Epidermal melanocyte (primary cell): ENCODE data around the gene ARTN.

Experiments
- DNase-seq: peaks from one replicate; pipeline ENCODE4 v3.0.0; 2011; ENCODE audit warnings: low spot score; ENCODE audit not compliant: insufficient read length

Gene ARTN

DNA sequence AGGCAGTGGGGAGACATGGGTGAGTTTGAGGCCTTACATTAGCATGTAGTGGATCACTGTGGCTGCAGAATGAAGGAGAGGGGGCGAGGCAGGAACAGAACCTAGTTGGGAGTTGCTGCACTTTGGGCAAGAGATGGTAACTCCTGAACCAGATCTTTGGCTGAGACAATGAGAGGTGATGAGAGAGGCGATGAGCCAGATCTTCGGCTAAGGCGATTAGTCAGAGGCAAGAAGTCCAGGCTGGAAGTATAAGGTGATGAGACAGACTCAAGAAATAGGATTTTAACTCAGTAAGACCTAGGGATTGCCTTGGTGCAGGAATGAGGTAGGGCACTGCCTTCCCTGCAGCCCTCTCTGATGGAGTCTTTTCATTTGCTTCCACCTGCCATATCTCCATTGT, 9.1 kb upstream of the ARTN start:
- no peak for DNase-seq

DNA sequence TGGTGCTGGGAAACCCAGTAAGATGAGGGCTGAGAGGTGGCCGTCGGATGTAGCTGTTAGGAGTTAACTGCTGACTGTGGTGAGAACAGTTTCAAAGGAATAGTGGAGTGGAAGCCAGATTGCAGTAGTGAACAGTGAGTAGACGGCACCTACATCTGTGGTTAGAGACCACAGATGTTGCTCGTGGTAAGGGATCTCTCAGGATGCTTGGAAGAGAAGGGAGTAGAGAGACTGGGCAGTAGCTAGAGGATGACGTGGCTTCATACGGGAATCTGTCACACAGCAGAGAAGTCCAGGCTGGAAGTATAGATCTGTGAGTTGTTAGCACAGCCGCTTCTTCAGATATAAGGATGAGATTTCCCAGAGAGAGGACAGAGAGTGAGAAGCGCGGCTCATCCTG, 7.8 kb upstream of the ARTN start:
- DNase-seq, result no peak

DNA sequence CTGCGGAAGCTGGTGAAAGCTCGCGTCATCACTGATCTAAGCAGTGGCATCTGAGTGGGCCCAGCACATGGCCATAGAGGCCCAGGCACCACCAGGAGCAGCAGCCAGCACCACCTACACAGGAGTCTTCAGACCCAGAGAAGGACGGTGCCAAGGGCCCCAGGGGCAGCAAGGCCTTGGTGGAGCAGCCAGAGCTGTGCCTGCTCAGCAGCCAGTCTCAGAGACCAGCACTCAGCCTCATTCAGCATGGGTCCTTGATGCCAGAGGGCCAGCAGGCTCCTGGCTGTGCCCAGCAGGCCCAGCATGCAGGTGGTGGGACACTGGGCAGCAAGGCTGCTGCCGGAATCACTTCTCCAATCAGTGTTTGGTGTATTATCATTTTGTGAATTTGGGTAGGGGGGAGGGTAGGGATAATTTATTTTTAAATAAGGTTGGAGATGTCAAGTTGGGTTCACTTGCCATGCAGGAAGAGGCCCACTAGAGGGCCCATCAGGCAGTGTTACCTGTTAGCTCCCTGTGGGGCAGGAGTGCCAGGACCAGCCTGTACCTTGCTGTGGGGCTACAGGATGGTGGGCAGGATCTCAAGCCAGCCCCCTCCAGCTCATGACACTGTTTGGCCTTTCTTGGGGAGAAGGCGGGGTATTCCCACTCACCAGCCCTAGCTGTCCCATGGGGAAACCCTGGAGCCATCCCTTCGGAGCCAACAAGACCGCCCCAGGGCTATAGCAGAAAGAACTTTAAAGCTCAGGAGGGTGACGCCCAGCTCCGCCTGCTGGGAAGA, 3.2 kb upstream of the ARTN start:
- DNase-seq, result no peak

DNA sequence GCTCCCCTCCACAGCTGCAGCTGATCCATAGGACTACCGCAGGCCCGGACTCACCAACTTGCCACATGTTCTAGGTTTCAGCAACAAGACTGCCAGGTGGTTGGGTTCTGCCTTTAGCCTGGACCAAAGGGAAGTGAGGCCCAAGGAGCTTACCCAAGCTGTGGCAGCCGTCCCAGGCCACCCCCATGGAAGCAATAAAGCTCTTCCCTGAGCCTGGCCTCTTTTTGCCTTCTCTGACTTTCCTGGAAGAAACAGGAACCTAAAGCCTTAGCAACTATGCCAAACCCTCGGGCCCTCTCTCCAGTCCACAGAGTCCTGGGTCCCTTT, 2.7 kb upstream of the ARTN start:
- no peak for DNase-seq

DNA sequence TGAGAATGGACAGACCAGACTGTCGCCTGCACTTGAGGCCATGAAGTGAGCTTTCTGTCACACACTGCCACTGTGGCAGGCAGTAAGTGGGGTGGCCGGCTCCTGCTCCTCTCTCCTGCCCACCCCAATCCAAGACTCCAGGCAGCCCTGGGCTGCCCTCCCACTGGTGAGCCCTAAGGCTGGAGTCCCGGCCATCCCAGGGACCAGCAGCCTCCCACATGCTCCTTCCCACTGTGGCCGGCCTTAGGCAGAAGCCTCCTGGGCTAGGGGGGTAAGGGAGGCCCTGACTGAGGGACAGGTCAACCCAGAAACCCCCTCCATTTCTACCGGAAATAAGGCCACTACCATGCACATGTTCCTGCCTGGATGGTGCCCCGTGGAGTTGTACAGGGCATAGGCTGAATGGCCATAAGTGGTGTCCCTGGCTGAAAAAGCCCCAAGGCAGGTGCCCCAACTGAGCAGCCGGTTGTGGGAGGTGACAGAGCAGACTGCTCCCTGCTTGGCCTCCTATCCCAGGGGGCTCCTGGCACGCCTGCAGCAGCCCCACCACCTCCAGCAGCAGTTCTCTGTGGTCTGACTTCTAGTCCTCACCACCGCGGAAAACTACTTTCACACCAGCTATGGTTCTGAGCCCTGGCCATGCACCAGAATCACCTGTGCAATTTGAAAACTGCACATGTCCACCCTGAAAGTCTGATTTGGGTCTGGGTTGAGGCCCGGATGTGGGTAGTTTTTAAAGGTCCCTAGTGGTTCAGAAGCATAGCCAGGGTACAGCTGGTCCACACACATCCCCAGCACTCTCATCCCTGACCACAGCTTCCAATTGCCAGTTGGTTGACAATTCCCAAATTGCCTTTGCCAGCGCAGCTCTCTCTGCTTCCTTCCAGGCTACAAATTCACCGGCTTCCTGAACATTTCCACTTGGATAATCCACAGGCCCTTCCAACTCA, 1.6 kb upstream of the ARTN start:
- no peak for DNase-seq

DNA sequence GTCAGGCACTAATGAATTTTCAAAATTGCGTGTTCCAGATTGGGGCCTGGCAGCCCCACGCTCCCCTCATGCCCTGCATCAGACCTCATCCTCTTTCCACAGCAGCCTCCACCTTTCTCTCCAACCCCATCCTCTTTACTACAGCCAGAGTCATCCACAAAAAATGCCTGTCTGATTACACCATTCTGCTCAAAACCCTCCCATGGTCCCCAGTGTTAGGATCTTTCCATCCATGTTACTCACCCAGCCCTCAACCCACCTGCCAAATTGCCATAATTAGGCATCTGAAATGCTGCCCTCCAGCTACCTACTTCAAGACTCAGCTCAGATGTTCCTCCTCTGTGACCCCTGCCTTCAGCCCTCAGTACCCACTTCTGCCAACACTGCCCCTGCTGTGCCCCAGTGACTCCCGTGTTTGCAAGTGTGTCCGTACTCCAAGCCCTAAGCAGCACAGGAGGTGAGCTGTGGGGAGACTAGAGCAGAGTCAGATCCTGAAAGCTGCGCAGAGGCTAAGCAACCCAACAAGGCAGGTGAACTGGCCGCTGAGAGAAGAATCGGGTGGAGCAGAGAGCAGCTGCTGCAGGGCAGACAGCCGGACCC, 715 bp upstream of the ARTN start:
- no peak for DNase-seq

DNA sequence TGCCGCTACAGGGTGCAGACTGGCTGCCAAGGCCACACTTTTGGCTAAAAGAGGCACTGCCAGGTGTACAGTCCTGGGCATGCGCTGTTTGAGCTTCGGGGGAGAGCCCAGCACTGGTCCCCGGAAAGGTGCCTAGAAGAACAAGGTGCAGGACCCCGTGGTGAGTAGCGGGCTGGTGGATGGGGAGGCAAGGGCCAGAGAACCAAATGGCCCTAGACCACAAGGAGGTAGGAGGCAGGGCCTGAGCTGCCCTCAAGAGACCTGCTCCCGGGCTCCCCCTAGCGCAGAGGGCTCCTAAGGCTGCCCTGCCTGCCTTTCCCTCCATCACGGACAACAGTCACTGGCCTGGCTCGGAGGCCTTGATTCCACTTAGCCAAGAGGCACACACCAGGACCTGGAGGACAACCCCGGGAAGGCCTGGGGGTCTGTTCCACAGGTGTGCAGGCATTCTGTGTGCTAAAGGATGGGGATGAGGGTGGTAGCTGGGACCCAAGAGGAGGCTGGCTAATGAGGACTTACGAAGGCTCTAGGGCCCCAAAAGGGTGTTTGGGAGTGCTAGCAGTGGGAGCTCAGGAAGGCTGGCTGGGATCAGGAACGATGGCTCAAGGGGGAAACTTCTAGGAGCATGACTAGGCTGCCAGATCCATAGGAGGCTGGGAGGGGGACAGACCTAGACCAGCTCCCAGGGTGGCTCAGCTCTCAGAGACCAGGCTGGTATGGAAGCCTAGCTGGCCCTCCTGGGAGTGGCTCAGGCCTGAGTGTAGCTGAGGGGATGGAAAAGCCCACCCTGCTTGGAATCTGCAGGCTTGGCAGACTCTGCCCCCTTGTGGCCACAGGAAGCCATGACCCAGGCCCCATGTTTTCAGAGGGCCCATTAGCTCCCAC, 742 bp downstream of the ARTN start:
- DNase-seq, result peak; percentile 91

DNA sequence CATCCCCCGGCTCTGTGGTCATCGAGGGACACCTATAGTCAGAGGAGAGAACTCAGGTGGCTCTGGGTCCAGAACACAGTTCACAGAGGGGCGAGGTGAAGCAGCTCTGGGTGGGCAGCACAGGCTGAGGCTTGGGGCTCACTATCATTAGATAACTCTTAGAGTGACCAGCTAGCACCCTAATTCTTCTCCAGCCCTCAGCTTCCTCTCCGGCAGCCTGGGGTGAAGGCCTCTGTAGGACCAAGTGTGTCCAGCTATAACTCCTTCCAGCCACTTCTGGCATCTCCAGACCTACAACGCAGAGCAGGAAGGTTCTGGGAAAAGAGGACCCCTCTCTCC, 1.4 kb downstream of the ARTN start:
- no peak for DNase-seq

DNA sequence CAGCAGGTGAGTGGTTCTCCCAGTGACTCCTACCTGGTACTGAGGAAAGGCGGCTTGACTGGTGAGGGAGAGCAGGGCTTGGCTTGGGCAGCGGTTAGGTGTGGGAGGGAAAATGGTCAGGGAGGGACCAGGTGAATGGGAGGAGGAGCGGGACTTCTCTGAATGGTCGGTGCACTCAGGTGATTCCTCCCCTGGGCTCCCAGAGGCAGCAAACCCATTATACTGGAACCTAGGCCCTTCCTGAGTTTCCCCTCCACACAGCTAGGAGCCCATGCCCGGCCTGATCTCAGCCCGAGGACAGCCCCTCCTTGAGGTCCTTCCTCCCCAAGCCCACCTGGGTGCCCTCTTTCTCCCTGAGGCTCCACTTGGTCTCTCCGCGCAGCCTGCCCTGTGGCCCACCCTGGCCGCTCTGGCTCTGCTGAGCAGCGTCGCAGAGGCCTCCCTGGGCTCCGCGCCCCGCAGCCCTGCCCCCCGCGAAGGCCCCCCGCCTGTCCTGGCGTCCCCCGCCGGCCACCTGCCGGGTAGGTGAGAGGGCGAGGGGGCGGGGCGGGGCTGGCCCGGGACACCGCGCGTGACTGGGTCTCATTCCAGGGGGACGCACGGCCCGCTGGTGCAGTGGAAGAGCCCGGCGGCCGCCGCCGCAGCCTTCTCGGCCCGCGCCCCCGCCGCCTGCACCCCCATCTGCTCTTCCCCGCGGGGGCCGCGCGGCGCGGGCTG, 2.3 kb downstream of the ARTN start:
- no peak for DNase-seq

DNA sequence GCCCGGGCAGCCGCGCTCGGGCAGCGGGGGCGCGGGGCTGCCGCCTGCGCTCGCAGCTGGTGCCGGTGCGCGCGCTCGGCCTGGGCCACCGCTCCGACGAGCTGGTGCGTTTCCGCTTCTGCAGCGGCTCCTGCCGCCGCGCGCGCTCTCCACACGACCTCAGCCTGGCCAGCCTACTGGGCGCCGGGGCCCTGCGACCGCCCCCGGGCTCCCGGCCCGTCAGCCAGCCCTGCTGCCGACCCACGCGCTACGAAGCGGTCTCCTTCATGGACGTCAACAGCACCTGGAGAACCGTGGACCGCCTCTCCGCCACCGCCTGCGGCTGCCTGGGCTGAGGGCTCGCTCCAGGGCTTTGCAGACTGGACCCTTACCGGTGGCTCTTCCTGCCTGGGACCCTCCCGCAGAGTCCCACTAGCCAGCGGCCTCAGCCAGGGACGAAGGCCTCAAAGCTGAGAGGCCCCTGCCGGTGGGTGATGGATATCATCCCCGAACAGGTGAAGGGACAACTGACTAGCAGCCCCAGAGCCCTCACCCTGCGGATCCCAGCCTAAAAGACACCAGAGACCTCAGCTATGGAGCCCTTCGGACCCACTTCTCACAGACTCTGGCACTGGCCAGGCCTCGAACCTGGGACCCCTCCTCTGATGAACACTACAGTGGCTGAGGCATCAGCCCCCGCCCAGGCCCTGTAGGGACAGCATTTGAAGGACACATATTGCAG, 3.0 kb downstream of the ARTN start:
- DNase-seq, result no peak

DNA sequence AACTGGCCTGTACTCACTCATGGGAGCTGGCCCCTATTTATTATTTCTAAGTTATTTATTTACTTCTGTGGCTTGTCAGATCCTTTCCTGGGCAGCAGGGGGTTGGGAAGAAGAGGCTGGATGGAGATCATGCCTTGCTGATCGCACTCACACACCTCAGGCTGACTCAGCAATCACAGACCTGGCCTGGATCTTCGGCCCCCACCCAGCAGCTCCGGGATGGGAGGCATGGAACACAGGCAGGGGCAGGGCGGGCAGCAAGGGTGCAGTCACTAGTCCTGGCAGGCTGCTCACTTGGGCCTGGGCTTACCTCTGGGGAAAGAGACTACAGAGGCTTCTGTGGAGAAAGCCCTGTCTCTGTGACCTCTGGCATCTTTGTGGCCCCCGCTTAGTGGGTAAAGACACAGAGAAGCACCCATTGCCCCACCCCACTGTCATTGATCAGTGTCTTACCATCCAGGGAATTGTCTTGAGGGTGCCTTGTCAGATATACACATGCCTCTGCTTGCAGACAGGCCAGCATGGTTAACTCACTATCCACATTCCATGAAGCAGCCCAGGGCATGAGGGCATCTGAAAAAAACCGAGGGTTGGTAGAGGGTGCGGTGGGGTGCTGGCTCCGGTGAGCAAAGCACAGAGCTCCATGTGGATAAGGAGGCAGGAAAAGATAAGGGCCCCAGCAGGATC, 3.7 kb downstream of the ARTN start:
- DNase-seq, result no peak

DNA sequence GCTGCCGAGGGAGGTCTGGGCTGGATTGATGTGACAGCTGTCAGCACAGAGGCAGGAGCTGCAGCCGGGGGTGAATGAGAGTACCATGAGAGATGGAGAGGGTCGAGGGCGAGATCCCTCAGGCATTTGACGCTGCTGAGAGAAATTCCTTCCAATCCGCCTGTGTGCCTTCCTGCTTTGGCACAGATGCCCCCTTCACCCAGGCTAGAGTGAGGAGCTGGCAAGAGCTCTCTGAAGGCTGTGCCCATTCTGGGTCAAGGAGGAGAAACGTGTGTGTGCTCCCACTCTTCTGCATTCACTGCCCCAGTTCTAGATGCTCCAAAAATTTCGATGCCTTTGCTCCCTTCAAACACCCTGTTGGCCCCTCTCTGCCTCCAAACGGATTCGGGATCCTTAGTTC, 4.8 kb downstream of the ARTN start:
- DNase-seq, result no peak

DNA sequence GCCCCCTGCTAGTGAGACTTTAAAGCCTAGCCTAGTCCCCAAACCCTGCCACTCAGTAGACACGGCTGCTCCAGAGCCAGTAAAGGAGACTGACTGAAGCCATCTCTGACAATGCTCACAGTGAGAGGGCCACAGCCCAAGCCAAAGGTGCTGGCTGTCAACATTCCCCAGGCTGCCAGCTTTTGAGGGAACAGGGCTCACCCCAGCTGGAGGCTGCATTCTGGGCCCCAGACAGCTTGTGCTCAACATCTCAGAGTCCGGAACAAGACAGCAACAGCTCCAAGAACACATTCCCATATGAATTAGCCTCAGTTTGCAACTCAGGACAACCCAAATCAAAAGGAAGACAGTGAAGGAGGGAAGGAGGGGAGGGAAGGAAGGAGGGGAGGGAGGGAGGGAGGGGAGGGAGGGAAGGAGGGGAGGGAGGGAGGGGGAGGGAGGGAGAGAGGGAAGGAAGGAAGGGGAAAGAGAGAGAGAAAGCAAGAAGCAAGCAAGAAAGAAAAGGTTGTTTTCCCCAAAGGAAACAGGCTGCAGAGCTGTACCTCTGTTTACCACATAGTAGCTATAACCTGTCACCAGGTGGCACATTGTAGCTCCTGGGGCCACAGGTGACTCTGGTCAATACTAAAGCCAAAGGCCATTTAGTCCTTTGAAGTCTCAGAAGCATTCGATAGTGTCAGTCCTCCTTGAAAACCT, 5.4 kb downstream of the ARTN start:
- DNase-seq, result no peak

DNA sequence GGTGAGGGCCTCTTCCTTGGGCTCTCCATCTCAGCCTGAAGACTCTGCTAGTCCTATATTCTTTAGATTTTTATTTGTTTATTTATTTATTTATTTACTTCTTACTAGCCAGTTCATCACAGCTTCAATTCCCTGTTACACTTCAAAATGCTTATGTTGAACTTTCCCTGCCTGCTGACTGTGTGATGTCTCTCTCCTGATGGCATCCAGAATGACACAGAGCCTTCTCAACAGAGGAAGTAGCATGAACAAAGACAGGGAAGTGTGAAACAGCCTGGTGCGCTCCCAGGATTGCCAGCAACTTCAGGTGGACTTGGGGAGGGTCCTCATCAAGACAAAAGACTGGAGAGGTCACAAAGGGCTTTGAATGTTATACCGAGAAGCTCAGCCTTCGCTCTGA, 8.8 kb downstream of the ARTN start:
- no peak for DNase-seq

DNA sequence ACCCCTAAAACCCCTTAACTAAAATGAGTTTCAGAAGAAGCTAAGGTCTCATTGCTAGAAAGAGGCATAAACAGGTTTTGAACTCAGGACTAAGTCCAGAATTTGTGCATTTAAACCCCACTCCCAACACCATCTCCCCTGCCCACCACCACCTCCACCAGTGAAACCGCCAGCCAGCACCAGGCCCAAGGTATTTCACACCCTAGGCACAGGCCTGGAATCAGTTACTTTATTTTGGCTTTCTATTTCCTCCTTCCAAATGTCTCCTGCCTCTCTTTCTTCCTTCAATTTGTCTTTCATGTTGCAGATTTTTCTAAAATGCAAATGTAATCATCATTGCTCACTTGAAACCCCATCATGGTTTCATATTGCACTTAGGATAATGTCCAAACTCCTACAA, 11.3 kb downstream of the ARTN start:
- DNase-seq, result no peak

DNA sequence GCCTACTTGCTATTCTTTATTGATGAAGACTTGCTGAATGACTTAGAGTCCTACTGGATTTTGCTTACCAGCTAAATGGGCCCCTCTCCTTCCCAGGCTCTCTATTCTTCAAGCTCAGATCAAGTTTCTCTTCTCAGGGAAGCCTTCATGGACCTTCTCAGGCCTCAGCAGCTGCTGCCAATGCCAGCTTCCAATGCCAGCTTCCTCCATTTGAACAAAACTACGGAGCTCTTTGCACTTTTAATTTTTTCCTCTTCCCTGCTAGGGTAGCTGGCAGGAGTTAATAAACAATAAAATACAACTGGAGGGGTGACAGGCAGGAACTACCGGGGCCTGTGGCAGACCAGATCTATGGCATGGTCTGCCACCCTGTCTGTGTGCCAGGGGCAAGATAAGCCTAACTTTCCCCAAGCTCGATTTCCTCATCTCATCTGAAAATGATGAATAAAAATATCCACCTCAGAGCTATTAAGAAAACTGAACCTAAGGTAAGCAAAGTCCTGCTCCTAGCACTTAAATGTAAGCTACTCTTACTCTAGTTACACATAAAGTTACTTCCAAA, 12.2 kb downstream of the ARTN start:
- no peak for DNase-seq

DNA sequence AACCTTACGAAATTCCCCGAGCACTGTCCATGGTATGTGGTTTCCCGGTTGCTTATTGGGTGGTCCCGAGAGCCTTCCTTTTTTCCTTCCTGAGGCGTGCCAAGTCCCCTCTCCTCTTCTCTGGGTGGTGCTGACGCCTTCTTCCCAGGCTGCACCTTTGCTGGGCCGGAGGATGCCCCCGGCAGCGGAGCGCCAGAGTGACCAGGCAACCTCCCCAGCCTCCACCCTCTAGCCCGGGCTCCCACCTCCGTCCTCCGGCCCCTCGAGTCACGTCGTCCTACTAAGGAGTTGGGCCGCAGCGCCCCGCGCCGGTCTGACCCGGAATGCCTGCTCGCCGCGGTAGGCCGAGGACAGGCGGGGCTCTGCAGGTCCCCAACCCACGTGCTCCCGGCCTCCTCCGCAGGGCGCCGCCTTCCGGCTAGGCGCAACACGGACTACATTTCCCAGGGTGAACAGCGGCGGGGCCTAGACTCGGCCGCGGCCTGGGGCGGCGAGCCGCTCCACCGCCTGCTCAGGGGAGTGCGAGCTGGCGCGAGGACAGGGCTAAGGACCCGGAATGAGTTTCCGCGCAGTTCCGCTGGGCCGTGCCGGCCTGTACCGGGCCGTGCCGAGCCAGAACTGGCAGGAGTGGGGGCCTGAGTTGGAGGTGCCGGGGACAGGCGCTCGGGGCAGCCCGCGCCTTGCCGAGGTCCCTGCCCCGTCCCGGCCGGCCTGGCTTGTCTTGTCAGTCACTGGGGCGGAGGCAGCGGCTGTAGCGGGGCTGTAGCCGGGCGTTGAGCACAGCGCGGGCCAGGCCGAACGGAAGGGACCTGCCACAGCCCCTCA, 12.8 kb downstream of the ARTN start, which contains the start of gene IPO13:
Gene IPO13 (plus strand): TSS at position 715 of the 825 bp plus-strand sequence. CDS start 651 bp downstream, outside the sequence.
- DNase-seq, result peak; percentile 99
